Measurements from ENCODE around the gene PIP5K1C.
A peak's percentile ranks its signal among the peaks of the same experiment; 100 is the strongest.
"Not testable (repeated sequence)": the region's sequence is repeated elsewhere in the genome, so short reads cannot be mapped to it uniquely, and the experiment has no call there.

PIP5K1C gene

GRCh38 chr19:3628766-3629165 is 71.5 kb downstream of the PIP5K1C start:
- DNase-seq (ENCODE audit: low read depth in 1 of 2, low spot score in 1 of 2): not testable (repeated sequence)

GRCh38 chr19:3627351-3627723 is 72.9 kb downstream of the PIP5K1C start:
- DNase-seq (ENCODE audit: low read depth in 1 of 2, low spot score in 1 of 2): no peak

GRCh38 chr19:3626473-3627350 is 73.6 kb downstream of the PIP5K1C start, which contains the start of gene CACTIN:
TSS of gene CACTIN (minus strand) at chr19:3626790. CDS start at chr19:3626762, 28 bp downstream.
- DNase-seq (ENCODE audit: low read depth in 1 of 2, low spot score in 1 of 2): peak; percentile 97 to 98

GRCh38 chr19:3625996-3626472 is 74.2 kb downstream of the PIP5K1C start:
- no peak for DNase-seq (ENCODE audit: low read depth in 1 of 2, low spot score in 1 of 2)

- DNase-seq (ENCODE audit: low read depth in 1 of 2, low spot score in 1 of 2): no peak
Observed at GRCh38 chr19:3623716-3624115, 76.6 kb downstream of the PIP5K1C start.

GRCh38 chr19:3622224-3622623 is 78.0 kb downstream of the PIP5K1C start:
- DNase-seq (ENCODE audit: low read depth in 1 of 2, low spot score in 1 of 2): no peak

- no peak for DNase-seq (ENCODE audit: low read depth in 1 of 2, low spot score in 1 of 2)
Observed at GRCh38 chr19:3621689-3622088, 78.6 kb downstream of the PIP5K1C start.

- no peak for DNase-seq (ENCODE audit: low read depth in 1 of 2, low spot score in 1 of 2)
Observed at GRCh38 chr19:3620817-3621547, 79.3 kb downstream of the PIP5K1C start.

- DNase-seq (ENCODE audit: low read depth in 1 of 2, low spot score in 1 of 2): no peak
Observed at GRCh38 chr19:3620145-3620816, 80.0 kb downstream of the PIP5K1C start.

GRCh38 chr19:3619631-3620012 is 80.6 kb downstream of the PIP5K1C start:
- DNase-seq (ENCODE audit: low read depth in 1 of 2, low spot score in 1 of 2): no peak

- no peak for DNase-seq (ENCODE audit: low read depth in 1 of 2, low spot score in 1 of 2)
Observed at GRCh38 chr19:3618811-3619630, 81.2 kb downstream of the PIP5K1C start.

GRCh38 chr19:3618144-3618810 is 82.0 kb downstream of the PIP5K1C start:
- peak in 1 of 2 donors; percentile 51 for DNase-seq (ENCODE audit: low read depth in 1 of 2, low spot score in 1 of 2)

- no peak for DNase-seq (ENCODE audit: low read depth in 1 of 2, low spot score in 1 of 2)
Observed at GRCh38 chr19:3617463-3617862, 82.8 kb downstream of the PIP5K1C start.

GRCh38 chr19:3615524-3616135 is 84.6 kb downstream of the PIP5K1C start:
- DNase-seq (ENCODE audit: low read depth in 1 of 2, low spot score in 1 of 2): no peak

GRCh38 chr19:3614858-3615505 is 85.3 kb downstream of the PIP5K1C start:
- no peak for DNase-seq (ENCODE audit: low read depth in 1 of 2, low spot score in 1 of 2)

GRCh38 chr19:3613818-3614661 is 86.2 kb downstream of the PIP5K1C start:
- DNase-seq (ENCODE audit: low read depth in 1 of 2, low spot score in 1 of 2): no peak

- no peak for DNase-seq (ENCODE audit: low read depth in 1 of 2, low spot score in 1 of 2)
Observed at GRCh38 chr19:3612901-3613741, 87.1 kb downstream of the PIP5K1C start.

All from stimulated activated CD4-positive, alpha-beta T cell treated with anti-CD3 and anti-CD28 coated beads, Interleukin-15, amount 100 ng/mL, for 1 hour (primary cell).